K562 (cell line): ENCODE results near the gene VMP1. TPM values are rescaled to one million over a fixed set of nuclear protein-coding genes. Genes with fewer than 3 reads are reported as not detected.

ENCODE experiments used
- BRD4 ChIP-seq: fragments of 200-600 bp; sonication (generic); IDR thresholded peaks from 2 replicates; pipeline ENCODE4 v1.6.1; 2017; ENCODE audit warnings: inconsistent platforms
- BRF1 ChIP-seq: IDR thresholded peaks from 3 replicates; pipeline ENCODE4 v1.6.1; 2011; ENCODE audit warnings: borderline replicate concordance, mild to moderate bottlenecking; ENCODE audit not compliant: insufficient read length; ENCODE audit errors: extremely low read depth
- CSDE1 ChIP-seq, 2 experiments: fragments of 450-650 bp; IDR thresholded peaks; 2 replicates each; pipeline ENCODE4 v1.6.1; 2016; ENCODE audit warnings: mild to moderate bottlenecking in 1 of 2
- CXXC5 ChIP-seq: fragments of 250-450 bp; sonication (Bioruptor Pico); IDR thresholded peaks from 2 replicates; pipeline ENCODE4 v1.8.0; 2022; ENCODE audit warnings: inconsistent platforms, mild to moderate bottlenecking, moderate library complexity
- FOSL1 ChIP-seq: fragments of 200-800 bp; sonication (Bioruptor generic); conservative IDR thresholded peaks from 2 replicates; pipeline ENCODE4 v1.6.1; 2016; ENCODE audit warnings: missing genetic modification characterization, missing compliant biosample characterization
- FOXP1 ChIP-seq: sonication (generic); formaldehyde crosslinking; IDR thresholded peaks from 2 replicates; pipeline ENCODE4 v1.8.0; 2022; ENCODE audit warnings: mild to moderate bottlenecking, missing genetic modification reagents
- MAFF ChIP-seq: IDR thresholded peaks from 2 replicates; pipeline ENCODE4 v1.6.1; 2012; ENCODE audit warnings: low read length, improper control_type of control experiment
- MCM3 ChIP-seq: fragments of 450-650 bp; IDR thresholded peaks from 2 replicates; pipeline ENCODE4 v1.6.1; 2016
- PCBP1 ChIP-seq: fragments of 200-400 bp; formaldehyde crosslinking; IDR thresholded peaks from 2 replicates; pipeline ENCODE4 v1.6.1; 2018; ENCODE audit warnings: mild to moderate bottlenecking, low read depth, low read length; ENCODE audit not compliant: poor library complexity, severe bottlenecking
- RBM22 ChIP-seq: fragments of 200-400 bp; formaldehyde crosslinking; IDR thresholded peaks from 2 replicates; pipeline ENCODE4 v1.6.1; 2018; ENCODE audit warnings: low read length, low read depth; ENCODE audit not compliant: poor library complexity, severe bottlenecking
- SMAD4 ChIP-seq: fragments of 250-450 bp; sonication (Bioruptor Pico); conservative IDR thresholded peaks from 2 replicates; pipeline ENCODE4 v1.8.0; 2021; ENCODE audit warnings: inconsistent platforms, mild to moderate bottlenecking, moderate library complexity
- TEAD4 ChIP-seq, 2 experiments: sonication (generic) in 1 of 2; formaldehyde crosslinking in 1 of 2; IDR thresholded peaks; 2 replicates each; pipeline versions ENCODE4 v1.6.1 to v1.8.0; 2012 to 2022; ENCODE audit warnings: borderline replicate concordance in 1 of 2, inconsistent platforms in 1 of 2, low read length in 1 of 2, mild to moderate bottlenecking in 1 of 2, missing genetic modification reagents in 1 of 2
- ZC3H8 ChIP-seq: fragments of 450-650 bp; IDR thresholded peaks from 2 replicates; pipeline ENCODE4 v1.6.1; 2017
- polyA plus RNA-seq, 8 experiments: library from polyadenylated mRNA; depleted of rRNA in 4 of 8; stranded (reverse) in 5 of 8; unstranded in 3 of 8; fragments of >200 nt; fragmentation: Nextera tagmentation in 2 of 8; fragmentation: Illumina TruSeq in 1 of 8; extraction: Ambion mirVana in 2 of 8; extraction: Trizol in 1 of 8; gene quantifications; 2 replicates each; pipeline versions ENCODE4 v1.2.1 to v1.2.3, GENCODE V29; 2011 to 2014; ENCODE audit warnings: inconsistent platforms in 1 of 8, missing spikeins in 1 of 8
- total RNA-seq, 7 experiments: library from RNA; depleted of rRNA in 6 of 7; stranded (reverse); fragments of >200 nt in 6 of 7; fragmentation: Illumina TruSeq in 2 of 7; extraction: Trizol in 2 of 7; gene quantifications; 2 replicates each; pipeline versions ENCODE4 v1.2.1 to v1.2.3, GENCODE V29; 2011 to 2021; ENCODE audit warnings: low replicate concordance in 1 of 7
- TF ChIP-seq, protein P1 (sequence below): fragments of 250-450 bp; sonication (Bioruptor Pico); IDR thresholded peaks from 2 replicates; pipeline ENCODE4 v1.4.0; 2020; ENCODE audit warnings: mild to moderate bottlenecking
- TF ChIP-seq, protein P2 (sequence below): fragments of 450-650 bp; IDR thresholded peaks from 2 replicates; pipeline ENCODE4 v1.6.1; 2016; ENCODE audit warnings: mild to moderate bottlenecking, moderate library complexity

The VMP1 gene
- total and polyA plus RNA-seq, 9 of the 15 experiments (the other 6 are each of a cell fraction or from before 2014, with no cell fraction given) = 123 to 304 (median 151) TPM

DNA sequence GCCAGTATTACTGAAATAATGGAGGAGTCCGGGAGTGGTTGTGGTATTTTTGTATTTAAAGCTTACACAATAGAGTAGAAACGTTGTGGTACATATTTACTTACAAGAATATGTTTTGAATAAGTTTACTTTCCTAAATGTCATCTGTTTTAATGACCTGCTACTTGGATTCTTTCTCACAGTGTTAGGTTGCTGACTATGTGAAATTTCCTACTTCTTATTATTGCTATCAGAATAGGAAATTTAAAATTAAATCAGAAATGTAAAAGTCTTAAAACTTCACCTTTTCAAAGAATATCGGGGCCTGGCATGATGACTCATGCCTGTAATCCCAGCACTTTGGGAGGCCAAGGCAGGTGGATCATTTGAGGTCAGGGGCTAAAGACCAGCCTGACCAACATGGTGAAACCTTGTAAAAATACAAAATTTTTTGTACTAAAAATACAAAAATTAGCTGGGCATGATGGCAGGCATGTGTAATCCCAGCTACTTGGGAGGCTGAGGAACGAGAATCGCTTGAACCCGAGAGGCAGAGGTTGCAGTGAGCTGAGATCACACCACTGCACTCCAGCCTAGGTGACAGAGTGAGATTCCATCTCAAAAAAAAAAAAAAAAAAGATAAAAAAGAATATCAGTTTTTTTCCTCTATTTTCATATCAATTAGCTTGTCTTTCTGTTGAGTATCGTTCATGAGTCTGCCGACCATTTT lies 77.8 kb downstream of the VMP1 start (continued):
- TF ChIP-seq, protein P1, sequence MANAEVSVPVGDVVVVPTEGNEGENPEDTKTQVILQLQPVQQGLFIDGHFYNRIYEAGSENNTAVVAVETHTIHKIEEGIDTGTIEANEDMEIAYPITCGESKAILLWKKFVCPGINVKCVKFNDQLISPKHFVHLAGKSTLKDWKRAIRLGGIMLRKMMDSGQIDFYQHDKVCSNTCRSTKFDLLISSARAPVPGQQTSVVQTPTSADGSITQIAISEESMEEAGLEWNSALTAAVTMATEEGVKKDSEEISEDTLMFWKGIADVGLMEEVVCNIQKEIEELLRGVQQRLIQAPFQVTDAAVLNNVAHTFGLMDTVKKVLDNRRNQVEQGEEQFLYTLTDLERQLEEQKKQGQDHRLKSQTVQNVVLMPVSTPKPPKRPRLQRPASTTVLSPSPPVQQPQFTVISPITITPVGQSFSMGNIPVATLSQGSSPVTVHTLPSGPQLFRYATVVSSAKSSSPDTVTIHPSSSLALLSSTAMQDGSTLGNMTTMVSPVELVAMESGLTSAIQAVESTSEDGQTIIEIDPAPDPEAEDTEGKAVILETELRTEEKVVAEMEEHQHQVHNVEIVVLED (CRISPR knock-in tag) = no peak
- no peak for TF ChIP-seq TEAD4 (IDR thresholded peaks at IDR 0.05; ENCODE audit: low read length)
- TF ChIP-seq TEAD4 (CRISPR knock-in tag; IDR thresholded peaks at IDR 0.05; ENCODE audit: borderline replicate concordance) = no peak
- TF ChIP-seq CXXC5 (CRISPR knock-in tag) = peak; percentile 53; the same call in 1 of the 2 replicates
- no peak for TF ChIP-seq ZC3H8
- peak; percentile 77 for TF ChIP-seq FOSL1
- no peak for TF ChIP-seq BRD4
- TF ChIP-seq MCM3 = no peak
- TF ChIP-seq CSDE1 (IDR thresholded peaks at IDR 0.05) = no peak
- TF ChIP-seq BRF1 = no peak
- peak; percentile 34; the same call in 1 of the 2 replicates for TF ChIP-seq MAFF
- TF ChIP-seq PCBP1 = no peak
- TF ChIP-seq, protein P2, sequence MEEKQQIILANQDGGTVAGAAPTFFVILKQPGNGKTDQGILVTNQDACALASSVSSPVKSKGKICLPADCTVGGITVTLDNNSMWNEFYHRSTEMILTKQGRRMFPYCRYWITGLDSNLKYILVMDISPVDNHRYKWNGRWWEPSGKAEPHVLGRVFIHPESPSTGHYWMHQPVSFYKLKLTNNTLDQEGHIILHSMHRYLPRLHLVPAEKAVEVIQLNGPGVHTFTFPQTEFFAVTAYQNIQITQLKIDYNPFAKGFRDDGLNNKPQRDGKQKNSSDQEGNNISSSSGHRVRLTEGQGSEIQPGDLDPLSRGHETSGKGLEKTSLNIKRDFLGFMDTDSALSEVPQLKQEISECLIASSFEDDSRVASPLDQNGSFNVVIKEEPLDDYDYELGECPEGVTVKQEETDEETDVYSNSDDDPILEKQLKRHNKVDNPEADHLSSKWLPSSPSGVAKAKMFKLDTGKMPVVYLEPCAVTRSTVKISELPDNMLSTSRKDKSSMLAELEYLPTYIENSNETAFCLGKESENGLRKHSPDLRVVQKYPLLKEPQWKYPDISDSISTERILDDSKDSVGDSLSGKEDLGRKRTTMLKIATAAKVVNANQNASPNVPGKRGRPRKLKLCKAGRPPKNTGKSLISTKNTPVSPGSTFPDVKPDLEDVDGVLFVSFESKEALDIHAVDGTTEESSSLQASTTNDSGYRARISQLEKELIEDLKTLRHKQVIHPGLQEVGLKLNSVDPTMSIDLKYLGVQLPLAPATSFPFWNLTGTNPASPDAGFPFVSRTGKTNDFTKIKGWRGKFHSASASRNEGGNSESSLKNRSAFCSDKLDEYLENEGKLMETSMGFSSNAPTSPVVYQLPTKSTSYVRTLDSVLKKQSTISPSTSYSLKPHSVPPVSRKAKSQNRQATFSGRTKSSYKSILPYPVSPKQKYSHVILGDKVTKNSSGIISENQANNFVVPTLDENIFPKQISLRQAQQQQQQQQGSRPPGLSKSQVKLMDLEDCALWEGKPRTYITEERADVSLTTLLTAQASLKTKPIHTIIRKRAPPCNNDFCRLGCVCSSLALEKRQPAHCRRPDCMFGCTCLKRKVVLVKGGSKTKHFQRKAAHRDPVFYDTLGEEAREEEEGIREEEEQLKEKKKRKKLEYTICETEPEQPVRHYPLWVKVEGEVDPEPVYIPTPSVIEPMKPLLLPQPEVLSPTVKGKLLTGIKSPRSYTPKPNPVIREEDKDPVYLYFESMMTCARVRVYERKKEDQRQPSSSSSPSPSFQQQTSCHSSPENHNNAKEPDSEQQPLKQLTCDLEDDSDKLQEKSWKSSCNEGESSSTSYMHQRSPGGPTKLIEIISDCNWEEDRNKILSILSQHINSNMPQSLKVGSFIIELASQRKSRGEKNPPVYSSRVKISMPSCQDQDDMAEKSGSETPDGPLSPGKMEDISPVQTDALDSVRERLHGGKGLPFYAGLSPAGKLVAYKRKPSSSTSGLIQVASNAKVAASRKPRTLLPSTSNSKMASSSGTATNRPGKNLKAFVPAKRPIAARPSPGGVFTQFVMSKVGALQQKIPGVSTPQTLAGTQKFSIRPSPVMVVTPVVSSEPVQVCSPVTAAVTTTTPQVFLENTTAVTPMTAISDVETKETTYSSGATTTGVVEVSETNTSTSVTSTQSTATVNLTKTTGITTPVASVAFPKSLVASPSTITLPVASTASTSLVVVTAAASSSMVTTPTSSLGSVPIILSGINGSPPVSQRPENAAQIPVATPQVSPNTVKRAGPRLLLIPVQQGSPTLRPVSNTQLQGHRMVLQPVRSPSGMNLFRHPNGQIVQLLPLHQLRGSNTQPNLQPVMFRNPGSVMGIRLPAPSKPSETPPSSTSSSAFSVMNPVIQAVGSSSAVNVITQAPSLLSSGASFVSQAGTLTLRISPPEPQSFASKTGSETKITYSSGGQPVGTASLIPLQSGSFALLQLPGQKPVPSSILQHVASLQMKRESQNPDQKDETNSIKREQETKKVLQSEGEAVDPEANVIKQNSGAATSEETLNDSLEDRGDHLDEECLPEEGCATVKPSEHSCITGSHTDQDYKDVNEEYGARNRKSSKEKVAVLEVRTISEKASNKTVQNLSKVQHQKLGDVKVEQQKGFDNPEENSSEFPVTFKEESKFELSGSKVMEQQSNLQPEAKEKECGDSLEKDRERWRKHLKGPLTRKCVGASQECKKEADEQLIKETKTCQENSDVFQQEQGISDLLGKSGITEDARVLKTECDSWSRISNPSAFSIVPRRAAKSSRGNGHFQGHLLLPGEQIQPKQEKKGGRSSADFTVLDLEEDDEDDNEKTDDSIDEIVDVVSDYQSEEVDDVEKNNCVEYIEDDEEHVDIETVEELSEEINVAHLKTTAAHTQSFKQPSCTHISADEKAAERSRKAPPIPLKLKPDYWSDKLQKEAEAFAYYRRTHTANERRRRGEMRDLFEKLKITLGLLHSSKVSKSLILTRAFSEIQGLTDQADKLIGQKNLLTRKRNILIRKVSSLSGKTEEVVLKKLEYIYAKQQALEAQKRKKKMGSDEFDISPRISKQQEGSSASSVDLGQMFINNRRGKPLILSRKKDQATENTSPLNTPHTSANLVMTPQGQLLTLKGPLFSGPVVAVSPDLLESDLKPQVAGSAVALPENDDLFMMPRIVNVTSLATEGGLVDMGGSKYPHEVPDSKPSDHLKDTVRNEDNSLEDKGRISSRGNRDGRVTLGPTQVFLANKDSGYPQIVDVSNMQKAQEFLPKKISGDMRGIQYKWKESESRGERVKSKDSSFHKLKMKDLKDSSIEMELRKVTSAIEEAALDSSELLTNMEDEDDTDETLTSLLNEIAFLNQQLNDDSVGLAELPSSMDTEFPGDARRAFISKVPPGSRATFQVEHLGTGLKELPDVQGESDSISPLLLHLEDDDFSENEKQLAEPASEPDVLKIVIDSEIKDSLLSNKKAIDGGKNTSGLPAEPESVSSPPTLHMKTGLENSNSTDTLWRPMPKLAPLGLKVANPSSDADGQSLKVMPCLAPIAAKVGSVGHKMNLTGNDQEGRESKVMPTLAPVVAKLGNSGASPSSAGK = peak; percentile 59
- no peak for TF ChIP-seq RBM22
- peak; percentile 60 for TF ChIP-seq SMAD4 (CRISPR knock-in tag)
- no peak for TF ChIP-seq FOXP1 (CRISPR knock-in tag)
